H9 (cell line): ENCODE data around the gene MRRF. TPM values are rescaled to one million over a fixed set of nuclear protein-coding genes. Genes with fewer than 3 reads are reported as not detected.

Experiments used
- DNase-seq: peaks from one replicate; pipeline ENCODE4 v3.0.0-alpha.2; 2017
- H2AFZ ChIP-seq: one replicate; pipeline ENCODE4 v1.6.1; 2013; ENCODE audit warnings: mild to moderate bottlenecking, low read length, control low read depth, moderate library complexity
- H2AK5ac ChIP-seq: 2 replicates; pipeline ENCODE4 v1.6.1; 2013; ENCODE audit warnings: low read length, control low read depth, mixed read lengths; ENCODE audit not compliant: insufficient read length
- H2BK120ac ChIP-seq: one replicate; pipeline ENCODE4 v1.6.1; 2013; ENCODE audit warnings: low read depth, mild to moderate bottlenecking, low read length, control low read depth, inconsistent platforms; ENCODE audit not compliant: poor library complexity, severe bottlenecking
- H2BK12ac ChIP-seq: 2 replicates; pipeline ENCODE4 v1.6.1; 2013; ENCODE audit warnings: low read length, control low read depth, mixed read lengths, low read depth; ENCODE audit not compliant: insufficient read length
- H2BK15ac ChIP-seq: 2 replicates; pipeline ENCODE4 v1.6.1; 2013; ENCODE audit warnings: low read depth, low read length, control low read depth
- H2BK20ac ChIP-seq: one replicate; pipeline ENCODE4 v1.6.1; 2013; ENCODE audit warnings: low read depth, mild to moderate bottlenecking, low read length, control low read depth, inconsistent platforms; ENCODE audit not compliant: poor library complexity, severe bottlenecking
- H2BK5ac ChIP-seq: 2 replicates; pipeline ENCODE4 v1.6.1; 2013; ENCODE audit warnings: low read length, control low read depth, mixed read lengths; ENCODE audit not compliant: insufficient read length
- H3K14ac ChIP-seq: 2 replicates; pipeline ENCODE4 v1.6.1; 2013; ENCODE audit warnings: low read length, control low read depth; ENCODE audit not compliant: insufficient read depth
- H3K18ac ChIP-seq: 2 replicates; pipeline ENCODE4 v1.6.1; 2013; ENCODE audit warnings: low read depth, mild to moderate bottlenecking, mixed read lengths, low read length, control low read depth; ENCODE audit not compliant: insufficient read length
- H3K23ac ChIP-seq: 2 replicates; pipeline ENCODE4 v1.6.1; 2013; ENCODE audit warnings: low read length, control low read depth, mixed read lengths, low read depth; ENCODE audit not compliant: insufficient read length
- H3K23me2 ChIP-seq: 2 replicates; pipeline ENCODE4 v1.6.1; 2013; ENCODE audit warnings: low read depth, mild to moderate bottlenecking, mixed read lengths, low read length, control low read depth; ENCODE audit not compliant: insufficient read length, poor library complexity, severe bottlenecking
- H3K27ac ChIP-seq: 2 replicates; pipeline ENCODE4 v1.5.1; 2013; ENCODE audit warnings: low read length, control low read depth, mixed read lengths, low read depth; ENCODE audit not compliant: insufficient read length
- H3K27me3 ChIP-seq: 2 replicates; pipeline ENCODE4 v1.6.1; 2013; ENCODE audit warnings: low read length, control low read depth, inconsistent platforms; ENCODE audit not compliant: insufficient read depth
- H3K4ac ChIP-seq: 2 replicates; pipeline ENCODE4 v1.6.1; 2013; ENCODE audit warnings: low read depth, mild to moderate bottlenecking, control low read depth, inconsistent platforms, low read length, moderate library complexity
- H3K4me1 ChIP-seq: 2 replicates; pipeline ENCODE4 v1.6.1; 2013; ENCODE audit warnings: low read length, control low read depth, inconsistent platforms; ENCODE audit not compliant: insufficient read depth
- H3K4me2 ChIP-seq: 2 replicates; pipeline ENCODE4 v1.6.1; 2013; ENCODE audit warnings: low read length, control low read depth, mixed read lengths; ENCODE audit not compliant: insufficient read length, insufficient read depth
- H3K56ac ChIP-seq: 2 replicates; pipeline ENCODE4 v1.6.1; 2013; ENCODE audit warnings: low read depth, mild to moderate bottlenecking, mixed read lengths, low read length, control low read depth; ENCODE audit not compliant: insufficient read length
- H3K79me1 ChIP-seq: 2 replicates; pipeline ENCODE4 v1.6.1; 2013; ENCODE audit warnings: low read depth, mild to moderate bottlenecking, moderate library complexity, low read length, control low read depth, inconsistent platforms; ENCODE audit not compliant: insufficient read depth, poor library complexity, severe bottlenecking
- H3K79me2 ChIP-seq: 2 replicates; pipeline ENCODE4 v1.6.1; 2013; ENCODE audit warnings: low read length, control low read depth, inconsistent platforms; ENCODE audit not compliant: insufficient read depth
- H3K9ac ChIP-seq: 2 replicates; pipeline ENCODE4 v1.6.1; 2013; ENCODE audit warnings: low read length, control low read depth, mixed read lengths; ENCODE audit not compliant: insufficient read length; ENCODE audit errors: extremely low read depth
- H3K9me3 ChIP-seq: one replicate; pipeline ENCODE4 v1.6.1; 2013; ENCODE audit warnings: low read depth, low read length, inconsistent platforms; ENCODE audit not compliant: control insufficient read depth
- H3T11ph ChIP-seq: one replicate; pipeline ENCODE4 v1.6.1; 2013; ENCODE audit warnings: mild to moderate bottlenecking, low read length, control low read depth, inconsistent platforms
- H4K20me1 ChIP-seq: one replicate; pipeline ENCODE4 v1.6.1; 2013; ENCODE audit not compliant: control insufficient read depth, insufficient read length, insufficient read depth
- H4K5ac ChIP-seq: 2 replicates; pipeline ENCODE4 v1.6.1; 2013; ENCODE audit warnings: low read depth, mild to moderate bottlenecking, mixed read lengths, low read length, control low read depth; ENCODE audit not compliant: insufficient read length
- H4K8ac ChIP-seq: replicated peaks from 2 replicates; pipeline ENCODE4 v1.6.1; 2013; ENCODE audit warnings: low read length, control low read depth, mixed read lengths, low read depth; ENCODE audit not compliant: insufficient read length
- H4K91ac ChIP-seq: 2 replicates; pipeline ENCODE4 v1.6.1; 2013; ENCODE audit warnings: low read depth, mild to moderate bottlenecking, moderate library complexity, mixed read lengths, low read length, control low read depth; ENCODE audit not compliant: insufficient read length
- H3K27ac Mint-ChIP-seq, 3 experiments: 2 replicates in 2 of 3; 3 replicates in 1 of 3; pipeline ENCODE4 v1.8.0; 2020 to 2021; ENCODE audit warnings: mixed read lengths in 3 of 3, mild to moderate bottlenecking in 1 of 3, moderate library complexity in 1 of 3
- H3K27me3 Mint-ChIP-seq: 2 replicates; pipeline ENCODE4 v1.8.0; 2021; ENCODE audit warnings: low read depth, mild to moderate bottlenecking, moderate library complexity, mixed read lengths
- H3K36me3 Mint-ChIP-seq, 3 experiments: 2 replicates in 2 of 3; 3 replicates in 1 of 3; pipeline ENCODE4 v1.8.0; 2020 to 2021; ENCODE audit warnings: low read depth in 3 of 3, mixed read lengths in 3 of 3; ENCODE audit not compliant: insufficient read depth in 1 of 3
- H3K4me1 Mint-ChIP-seq, 2 experiments: 2 replicates each; pipeline ENCODE4 v1.8.0; 2020; ENCODE audit warnings: mixed read lengths in 2 of 2
- H3K4me3 Mint-ChIP-seq, 2 experiments: 2 replicates in 1 of 2; 3 replicates in 1 of 2; pipeline ENCODE4 v1.8.0; 2020 to 2021; ENCODE audit warnings: mild to moderate bottlenecking in 2 of 2, mixed read lengths in 2 of 2, moderate library complexity in 1 of 2
- H3K9me3 Mint-ChIP-seq, 2 experiments: 2 replicates in 1 of 2; 3 replicates in 1 of 2; pipeline ENCODE4 v1.8.0; 2020; ENCODE audit warnings: mild to moderate bottlenecking in 2 of 2, mixed read lengths in 2 of 2, moderate library complexity in 1 of 2
- WGBS: extraction: QIAGEN DNeasy Blood & Tissue Kit; methylation state at CpG from one replicate; pipeline ENCODE4 v1.1.7; 2013; ENCODE audit warnings: missing lambda C conversion rate, low lambda C conversion rate, mixed read lengths; ENCODE audit not compliant: insufficient read length; ENCODE audit errors: extremely low coverage; 5-methylcytosine and 5-hydroxymethylcytosine counted together
- total RNA-seq: library from RNA; stranded (reverse); gene quantifications from 2 replicates; pipeline ENCODE4 v1.2.1, GENCODE V29; 2021
- TF ChIP-seq, protein P1 (sequence below): fragments of 200-600 bp; sonication (generic); conservative IDR thresholded peaks from 3 replicates; pipeline ENCODE4 v1.8.0; 2021; ENCODE audit warnings: antibody characterized with exemption, mild to moderate bottlenecking

The MRRF gene
- total RNA-seq, 1 experiment from 2014 or later: 33.7 TPM

DNA sequence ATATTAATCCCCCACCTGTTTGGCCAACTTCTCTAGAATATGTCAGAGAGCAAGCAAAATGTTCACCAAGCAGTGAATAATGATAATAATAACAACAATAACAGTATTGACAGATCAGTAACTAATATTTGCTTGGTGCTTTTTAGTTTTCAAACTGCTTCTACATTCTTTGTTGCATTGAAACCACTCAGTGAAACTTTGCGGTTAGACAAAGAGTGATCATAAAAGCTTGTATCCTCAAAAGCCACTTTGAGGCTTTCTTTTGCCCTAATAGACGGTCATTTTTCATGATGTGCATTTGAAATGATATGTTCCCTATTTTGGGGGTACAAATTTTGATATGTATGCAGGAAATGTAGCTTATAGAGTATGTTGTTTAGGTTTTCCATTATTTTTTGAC is 62.5 kb downstream of the MRRF start:
- Histone ChIP-seq H2BK12ac (no peak overlapping the region), H3K14ac (no peak overlapping the region), H3K56ac (no peak overlapping the region), H3T11ph (no peak overlapping the region), H3K79me1 (no peaks in the 10 kb centered on the region), H3K9ac (no peak overlapping the region), H2AK5ac (no peak overlapping the region), H3K4me2 (no peak overlapping the region), H3K27ac (no peak overlapping the region), H3K79me2 (no peaks in the 10 kb centered on the region), H4K91ac (no peak overlapping the region), H3K9me3 (no peaks in the 10 kb centered on the region), H2BK20ac (no peak overlapping the region), H3K23ac (no peak overlapping the region), H2BK15ac (no peak overlapping the region), H2BK120ac (no peak overlapping the region), H3K27me3 (no peaks in the 10 kb centered on the region), H4K8ac (no peak overlapping the region), H3K4ac (no peak overlapping the region), H2AFZ (no peak overlapping the region), H4K5ac (no peak overlapping the region), H3K4me1 (no peaks in the 10 kb centered on the region), H3K23me2 (no peaks in the 10 kb centered on the region), H3K18ac (no peak overlapping the region), H2BK5ac (no peak overlapping the region), H4K20me1 (no peaks in the 10 kb centered on the region)
- no peak overlapping the region for H3K27ac Mint-ChIP-seq
- H3K4me1 Mint-ChIP-seq: peaks cover 17 to 20% of the 10 kb centered on the region in 2 experiments
- no peaks in the 10 kb centered on the region for H3K9me3 Mint-ChIP-seq
- no peaks in the 10 kb centered on the region for H3K27me3 Mint-ChIP-seq
- no CpG with 5 or more reads among the region's 2 CpGs for WGBS
- peaks cover 6 to 29% (median 23%) of the 10 kb centered on the region in 3 experiments; a peak in 6 of 7 replicates for H3K36me3 Mint-ChIP-seq
- TF ChIP-seq, protein P1, sequence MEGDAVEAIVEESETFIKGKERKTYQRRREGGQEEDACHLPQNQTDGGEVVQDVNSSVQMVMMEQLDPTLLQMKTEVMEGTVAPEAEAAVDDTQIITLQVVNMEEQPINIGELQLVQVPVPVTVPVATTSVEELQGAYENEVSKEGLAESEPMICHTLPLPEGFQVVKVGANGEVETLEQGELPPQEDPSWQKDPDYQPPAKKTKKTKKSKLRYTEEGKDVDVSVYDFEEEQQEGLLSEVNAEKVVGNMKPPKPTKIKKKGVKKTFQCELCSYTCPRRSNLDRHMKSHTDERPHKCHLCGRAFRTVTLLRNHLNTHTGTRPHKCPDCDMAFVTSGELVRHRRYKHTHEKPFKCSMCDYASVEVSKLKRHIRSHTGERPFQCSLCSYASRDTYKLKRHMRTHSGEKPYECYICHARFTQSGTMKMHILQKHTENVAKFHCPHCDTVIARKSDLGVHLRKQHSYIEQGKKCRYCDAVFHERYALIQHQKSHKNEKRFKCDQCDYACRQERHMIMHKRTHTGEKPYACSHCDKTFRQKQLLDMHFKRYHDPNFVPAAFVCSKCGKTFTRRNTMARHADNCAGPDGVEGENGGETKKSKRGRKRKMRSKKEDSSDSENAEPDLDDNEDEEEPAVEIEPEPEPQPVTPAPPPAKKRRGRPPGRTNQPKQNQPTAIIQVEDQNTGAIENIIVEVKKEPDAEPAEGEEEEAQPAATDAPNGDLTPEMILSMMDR: no peak
- no peak for DNase-seq
- no peak overlapping the region for H3K4me3 Mint-ChIP-seq
